Loucy (cell line): Measurements from ENCODE around the gene ADSL.

Experiments
- H2AFZ ChIP-seq: fragments of 200-600 bp; sonication (generic); 2 replicates; pipeline ENCODE4 v1.6.0; 2016; ENCODE audit warnings: antibody characterized with exemption, mild to moderate bottlenecking, low read length, moderate library complexity
- H3F3A ChIP-seq: fragments of 200-600 bp; 2 replicates; pipeline ENCODE4 v1.6.0; 2016; ENCODE audit warnings: antibody characterized with exemption, low read depth, mild to moderate bottlenecking
- H3K27me3 ChIP-seq: fragments of 200-600 bp; sonication (generic); 2 replicates; pipeline ENCODE4 v1.6.1; 2014; ENCODE audit warnings: low read length, mild to moderate bottlenecking; ENCODE audit not compliant: insufficient read depth, poor library complexity, severe bottlenecking
- H3K36me3 ChIP-seq: fragments of 200-600 bp; sonication (generic); 2 replicates; pipeline ENCODE4 v1.6.1; 2016; ENCODE audit warnings: low read length; ENCODE audit not compliant: insufficient read depth
- H3K4me1 ChIP-seq: fragments of 200-600 bp; sonication (generic); 2 replicates; pipeline ENCODE4 v1.5.1; 2014; ENCODE audit warnings: low read length, mild to moderate bottlenecking; ENCODE audit not compliant: insufficient read depth, poor library complexity, severe bottlenecking
- H3K4me2 ChIP-seq: fragments of 200-600 bp; sonication (generic); 2 replicates; pipeline ENCODE4 v1.6.0; 2014; ENCODE audit warnings: antibody characterized with exemption, low read length, low read depth, mild to moderate bottlenecking; ENCODE audit not compliant: poor library complexity, severe bottlenecking
- H3K4me3 ChIP-seq: fragments of 200-600 bp; sonication (generic); 2 replicates; pipeline ENCODE4 v1.5.1; 2014; ENCODE audit warnings: low read length, mild to moderate bottlenecking, mixed read lengths; ENCODE audit not compliant: poor library complexity, severe bottlenecking
- H3K79me2 ChIP-seq: fragments of 200-600 bp; sonication (generic); 2 replicates; pipeline ENCODE4 v1.6.1; 2014; ENCODE audit warnings: low read length; ENCODE audit not compliant: insufficient read depth
- H3K9ac ChIP-seq: fragments of 200-600 bp; sonication (generic); 2 replicates; pipeline ENCODE4 v1.6.0; 2014; ENCODE audit warnings: mild to moderate bottlenecking, low read depth, low read length, moderate library complexity; ENCODE audit not compliant: poor library complexity, severe bottlenecking
- H3K9me2 ChIP-seq: fragments of 200-600 bp; sonication (generic); replicated peaks from 2 replicates; pipeline ENCODE4 v1.6.1; 2016; ENCODE audit warnings: low read depth, low read length, mixed read lengths
- H3K9me3 ChIP-seq: fragments of 200-600 bp; sonication (generic); 2 replicates; pipeline ENCODE4 v1.6.1; 2014; ENCODE audit warnings: mild to moderate bottlenecking, antibody characterized with exemption, low read length, low read depth; ENCODE audit not compliant: insufficient read depth
- H4K20me1 ChIP-seq: fragments of 200-600 bp; sonication (generic); 2 replicates; pipeline ENCODE4 v1.6.0; 2014; ENCODE audit warnings: antibody characterized with exemption, low read length, mild to moderate bottlenecking; ENCODE audit not compliant: insufficient read depth, poor library complexity, severe bottlenecking
- EZH2phosphoT487 ChIP-seq: fragments of 200-600 bp; IDR thresholded peaks from 2 replicates; pipeline ENCODE4 v1.6.1; 2018; ENCODE audit warnings: antibody characterized with exemption, mild to moderate bottlenecking, moderate library complexity, borderline replicate concordance
- TF ChIP-seq, protein P1 (sequence below): fragments of 200-600 bp; sonication (generic); conservative IDR thresholded peaks from 2 replicates; pipeline ENCODE4 v1.5.1; 2014; ENCODE audit warnings: mild to moderate bottlenecking, antibody characterized with exemption, low read length

The ADSL gene

DNA sequence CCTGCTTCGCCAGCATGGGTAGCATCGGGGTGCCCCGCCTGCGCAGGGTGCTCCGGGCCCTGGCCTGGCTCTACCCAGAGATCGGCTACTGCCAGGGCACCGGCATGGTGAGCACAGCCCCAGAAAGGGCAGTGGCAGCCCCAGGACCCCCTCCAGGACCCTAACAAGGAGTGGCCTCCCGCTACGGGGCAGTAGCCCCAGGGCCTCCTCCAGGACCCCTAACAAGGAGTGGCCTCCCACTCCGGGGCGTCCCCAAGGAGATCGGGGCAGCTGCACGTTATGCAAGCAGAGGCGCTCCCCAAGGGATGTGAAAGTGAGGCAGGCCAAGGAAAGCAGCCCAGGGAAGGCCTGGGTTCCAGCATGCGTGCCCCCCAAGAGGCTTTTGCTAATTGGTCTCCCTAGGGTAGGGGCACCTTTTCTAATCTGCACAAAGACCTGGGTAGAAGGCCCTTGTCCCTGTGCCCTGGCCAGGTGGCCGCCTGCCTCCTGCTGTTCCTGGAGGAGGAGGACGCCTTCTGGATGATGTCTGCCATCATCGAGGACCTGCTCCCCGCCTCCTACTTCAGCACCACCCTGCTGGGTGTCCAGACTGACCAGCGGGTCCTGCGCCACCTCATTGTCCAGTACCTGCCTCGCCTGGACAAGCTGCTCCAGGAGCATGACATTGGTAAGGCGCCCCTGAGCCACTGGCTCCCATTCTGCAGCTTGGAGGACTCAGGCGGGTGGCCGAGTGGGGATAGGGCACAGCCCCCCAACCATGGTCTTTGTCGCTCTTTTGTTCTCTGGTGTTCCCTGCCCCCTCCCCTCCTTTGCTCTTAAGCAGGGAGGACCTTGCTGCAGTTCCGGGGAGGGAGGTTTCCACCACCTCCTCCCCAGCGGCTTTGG lies 59.1 kb downstream of the ADSL start:
- Histone ChIP-seq H3K9me3 (no peaks in the 10 kb centered on the region), H3K4me3 (no peak overlapping the region), H3K27me3 (no peaks in the 10 kb centered on the region), H4K20me1 (peaks cover 12% of the 10 kb centered on the region), H3K4me2 (no peak overlapping the region), H3K36me3 (peaks cover 61% of the 10 kb centered on the region; the same call in 1 of the 2 replicates), H2AFZ (no peak overlapping the region), H3F3A (peaks cover 5% of the 10 kb centered on the region), H3K9ac (no peak overlapping the region), H3K79me2 (no peaks in the 10 kb centered on the region), H3K9me2 (no peaks in the 10 kb centered on the region), H3K4me1 (peaks cover 28% of the 10 kb centered on the region)
- no peak for TF ChIP-seq EZH2phosphoT487
- TF ChIP-seq, protein P1, sequence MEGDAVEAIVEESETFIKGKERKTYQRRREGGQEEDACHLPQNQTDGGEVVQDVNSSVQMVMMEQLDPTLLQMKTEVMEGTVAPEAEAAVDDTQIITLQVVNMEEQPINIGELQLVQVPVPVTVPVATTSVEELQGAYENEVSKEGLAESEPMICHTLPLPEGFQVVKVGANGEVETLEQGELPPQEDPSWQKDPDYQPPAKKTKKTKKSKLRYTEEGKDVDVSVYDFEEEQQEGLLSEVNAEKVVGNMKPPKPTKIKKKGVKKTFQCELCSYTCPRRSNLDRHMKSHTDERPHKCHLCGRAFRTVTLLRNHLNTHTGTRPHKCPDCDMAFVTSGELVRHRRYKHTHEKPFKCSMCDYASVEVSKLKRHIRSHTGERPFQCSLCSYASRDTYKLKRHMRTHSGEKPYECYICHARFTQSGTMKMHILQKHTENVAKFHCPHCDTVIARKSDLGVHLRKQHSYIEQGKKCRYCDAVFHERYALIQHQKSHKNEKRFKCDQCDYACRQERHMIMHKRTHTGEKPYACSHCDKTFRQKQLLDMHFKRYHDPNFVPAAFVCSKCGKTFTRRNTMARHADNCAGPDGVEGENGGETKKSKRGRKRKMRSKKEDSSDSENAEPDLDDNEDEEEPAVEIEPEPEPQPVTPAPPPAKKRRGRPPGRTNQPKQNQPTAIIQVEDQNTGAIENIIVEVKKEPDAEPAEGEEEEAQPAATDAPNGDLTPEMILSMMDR = no peak

DNA sequence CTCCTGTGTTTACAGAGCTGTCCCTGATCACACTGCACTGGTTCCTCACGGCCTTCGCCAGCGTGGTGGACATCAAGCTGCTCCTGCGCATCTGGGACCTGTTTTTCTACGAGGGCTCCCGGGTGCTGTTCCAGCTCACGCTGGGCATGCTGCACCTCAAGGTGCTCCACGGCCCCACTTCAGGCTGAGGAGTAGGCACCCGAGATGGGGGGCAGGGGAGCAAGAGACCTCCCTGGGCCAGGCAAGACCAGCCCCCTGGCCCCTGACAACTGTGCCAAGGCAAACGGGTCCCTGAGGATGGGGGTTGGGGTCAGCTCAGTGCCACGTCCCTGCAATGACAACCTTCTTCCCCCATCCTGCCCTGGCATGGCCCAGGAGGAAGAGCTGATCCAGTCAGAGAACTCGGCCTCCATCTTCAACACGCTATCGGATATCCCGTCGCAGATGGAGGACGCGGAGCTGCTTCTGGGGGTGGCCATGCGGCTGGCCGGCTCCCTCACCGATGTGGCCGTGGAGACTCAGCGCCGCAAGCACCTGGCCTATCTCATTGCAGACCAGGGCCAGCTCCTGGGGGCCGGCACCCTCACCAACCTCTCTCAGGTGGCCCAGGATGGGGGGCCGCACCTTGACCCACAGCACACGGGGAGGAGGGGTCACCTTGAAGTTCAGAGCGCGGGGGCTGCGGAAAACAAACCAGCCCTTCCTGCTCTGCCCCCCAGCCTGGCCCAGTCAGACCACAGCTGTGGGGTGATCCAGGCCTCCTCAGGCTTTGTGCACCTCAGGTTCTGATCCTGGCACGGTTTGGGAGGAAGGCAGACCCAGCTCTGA lies 60.0 kb downstream of the ADSL start:
- Histone ChIP-seq H3K9me3 (no peaks in the 10 kb centered on the region), H3K4me3 (no peak overlapping the region), H3K36me3 (peaks cover 69% of the 10 kb centered on the region; the same call in 1 of the 2 replicates), H3K27me3 (no peaks in the 10 kb centered on the region), H3K9me2 (no peaks in the 10 kb centered on the region), H3K4me2 (no peak overlapping the region), H3K4me1 (peaks cover 20% of the 10 kb centered on the region), H2AFZ (no peak overlapping the region), H3F3A (peaks cover 5% of the 10 kb centered on the region), H3K79me2 (no peaks in the 10 kb centered on the region), H4K20me1 (peaks cover 12% of the 10 kb centered on the region), H3K9ac (no peak overlapping the region)
- TF ChIP-seq, protein P1 = no peak
- no peak for TF ChIP-seq EZH2phosphoT487

DNA sequence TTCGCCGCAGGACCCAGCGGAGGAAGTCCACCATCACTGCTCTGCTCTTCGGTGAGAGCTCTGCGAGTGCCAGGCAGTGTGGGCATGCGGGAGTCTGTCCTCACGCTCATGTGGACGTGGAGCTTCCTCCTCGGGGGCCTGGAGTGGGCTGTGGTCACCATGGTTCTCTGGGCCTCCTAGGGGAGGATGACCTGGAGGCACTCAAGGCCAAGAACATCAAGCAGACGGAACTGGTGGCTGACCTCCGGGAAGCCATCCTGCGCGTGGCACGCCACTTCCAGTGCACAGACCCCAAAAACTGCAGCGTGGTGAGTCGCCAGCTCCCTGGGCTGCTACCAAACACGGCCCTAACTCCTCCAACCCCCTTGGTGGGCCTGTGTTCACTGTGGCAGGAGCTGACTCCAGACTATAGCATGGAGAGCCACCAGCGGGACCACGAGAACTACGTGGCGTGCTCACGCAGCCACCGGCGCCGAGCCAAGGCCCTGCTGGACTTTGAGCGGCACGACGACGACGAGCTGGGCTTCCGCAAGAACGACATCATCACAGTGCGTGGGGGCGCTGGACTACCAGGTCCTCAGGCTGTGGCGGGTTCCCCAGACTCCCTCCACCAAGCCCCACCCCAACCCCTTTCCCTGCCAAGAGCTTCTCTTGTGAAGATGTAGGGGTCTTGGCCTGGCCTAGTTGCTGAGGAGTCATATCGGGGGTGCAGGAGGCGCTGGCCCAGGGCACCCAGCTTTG lies 60.9 kb downstream of the ADSL start:
- Histone ChIP-seq H3K9ac (no peak overlapping the region), H3K4me1 (peaks cover 12% of the 10 kb centered on the region), H3K4me3 (no peak overlapping the region), H3K27me3 (no peaks in the 10 kb centered on the region), H3K4me2 (no peak overlapping the region), H4K20me1 (peaks cover 7% of the 10 kb centered on the region), H3K79me2 (no peaks in the 10 kb centered on the region), H3K9me3 (no peaks in the 10 kb centered on the region), H3F3A (peaks cover under 1% of the 10 kb centered on the region; the same call in 1 of the 2 replicates), H3K9me2 (no peaks in the 10 kb centered on the region), H3K36me3 (peaks cover 78% of the 10 kb centered on the region; the same call in 1 of the 2 replicates), H2AFZ (no peak overlapping the region)
- no peak for TF ChIP-seq EZH2phosphoT487
- TF ChIP-seq, protein P1 = no peak
